Bronchial epithelial cell (primary cell): ENCODE measurements around the gene NDC1. TPM values are rescaled to one million over a fixed set of nuclear protein-coding genes. Genes with fewer than 3 reads are reported as not detected.

ENCODE experiments used
- DNase-seq: peaks from one replicate; pipeline ENCODE4 v3.0.0-alpha.2; 2010; ENCODE audit warnings: low read depth
- FAIRE-seq: peaks from 2 replicates; lab custom pipeline; 2011; peaks lifted over from hg19 to GRCh38; lab: Jason Lieb, UNC
- H3K27me3 ChIP-seq: 2 replicates; pipeline ENCODE4 v1.5.1; 2011; ENCODE audit warnings: low read length; ENCODE audit not compliant: control insufficient read depth, insufficient read depth
- H3K36me3 ChIP-seq: 2 replicates; pipeline ENCODE4 v1.5.1; 2011; ENCODE audit warnings: low read length; ENCODE audit not compliant: control insufficient read depth, insufficient read depth
- H3K4me3 ChIP-seq: 2 replicates; pipeline ENCODE4 v1.5.1; 2011; ENCODE audit warnings: mild to moderate bottlenecking, low read depth, low read length, control low read depth
- CTCF ChIP-seq: IDR thresholded peaks from 2 replicates; pipeline ENCODE4 v1.5.1; 2011; ENCODE audit warnings: mild to moderate bottlenecking, moderate library complexity, low read length, control low read depth, inconsistent platforms; ENCODE audit not compliant: insufficient read depth, severe bottlenecking
- total RNA-seq: library from RNA; depleted of rRNA; stranded (reverse); fragments of >200 nt; gene quantifications from 2 replicates; pipeline ENCODE4 v1.2.1, GENCODE V29; 2014

Gene NDC1
- total RNA-seq, 1 donor from 2014 or later: 16.1 TPM

- FAIRE-seq: no peak
Observed at GRCh38 chr1:53804791-53805505, 33.1 kb downstream of the NDC1 start.

GRCh38 chr1:53804181-53804580 is 33.9 kb downstream of the NDC1 start:
- peaks cover 2% of the 10 kb centered on the region for H3K36me3 ChIP-seq
- FAIRE-seq (no peak), DNase-seq (no peak)
- H3K4me3 ChIP-seq: no peak overlapping the region
- H3K27me3 ChIP-seq: no peaks in the 10 kb centered on the region
- TF ChIP-seq CTCF: no peak

More at GRCh38 chr1:53804791-53805505, 33.1 kb downstream of the NDC1 start:
- peak; percentile 63 for DNase-seq
- H3K4me3 ChIP-seq: no peak overlapping the region
- H3K36me3 ChIP-seq: peaks cover 2% of the 10 kb centered on the region
- no peaks in the 10 kb centered on the region for H3K27me3 ChIP-seq
- no peak for TF ChIP-seq CTCF

GRCh38 chr1:53800621-53801020 is 37.5 kb downstream of the NDC1 start:
- no peak for DNase-seq
- no peaks in the 10 kb centered on the region for H3K27me3 ChIP-seq
- no peak overlapping the region for H3K4me3 ChIP-seq
- TF ChIP-seq CTCF: no peak
- H3K36me3 ChIP-seq: peaks cover 4% of the 10 kb centered on the region
- no peak for FAIRE-seq

GRCh38 chr1:53799141-53799540 is 39.0 kb downstream of the NDC1 start:
- no peak for FAIRE-seq
- no peaks in the 10 kb centered on the region for H3K27me3 ChIP-seq
- peaks cover 4% of the 10 kb centered on the region for H3K36me3 ChIP-seq
- no peak for DNase-seq
- H3K4me3 ChIP-seq: no peak overlapping the region
- TF ChIP-seq CTCF: no peak

GRCh38 chr1:53792806-53793205 is 45.3 kb downstream of the NDC1 start:
- Histone ChIP-seq H3K4me3 (no peak overlapping the region), H3K27me3 (no peaks in the 10 kb centered on the region), H3K36me3 (peaks cover 2% of the 10 kb centered on the region)
- FAIRE-seq (no peak), DNase-seq (no peak)
- TF ChIP-seq CTCF: no peak

- no peak for FAIRE-seq
- Histone ChIP-seq H3K36me3 (peaks cover 2% of the 10 kb centered on the region), H3K4me3 (no peak overlapping the region)
Observed at GRCh38 chr1:53787655-53788054, 50.4 kb downstream of the NDC1 start.

More at GRCh38 chr1:53787655-53788054, 50.4 kb downstream of the NDC1 start:
- no peaks in the 10 kb centered on the region for H3K27me3 ChIP-seq
- no peak for DNase-seq
- TF ChIP-seq CTCF: no peak
